Lower lobe of right lung (tissue), 2 donors: Measurements from ENCODE around the gene OR2AT4. TPM values are rescaled to one million over a fixed set of nuclear protein-coding genes. Genes with fewer than 3 reads are reported as not detected.
A peak's percentile ranks its signal among the peaks of the same experiment; 100 is the strongest.
"Not testable (repeated sequence)": the region's sequence is repeated elsewhere in the genome, so short reads cannot be mapped to it uniquely, and the experiment has no call there.

Source experiments
- ATAC-seq, 2 donors: fragments of 200-7000 bp; cut with Tn5 transposase; one replicate each; pipeline ENCODE4 v1.9.1; 2020 to 2022; ENCODE audit warnings: mild to moderate bottlenecking in 2 of 2, moderate library complexity in 2 of 2
- DNase-seq: peaks from one replicate; pipeline ENCODE4 v3.0.0-alpha.2; 2020
- H3K27ac ChIP-seq: fragments of 200-600 bp; one replicate; pipeline ENCODE4 v1.8.0; 2022
- H3K27me3 ChIP-seq: fragments of 200-600 bp; one replicate; pipeline ENCODE4 v1.8.0; 2022; ENCODE audit warnings: low read depth
- H3K36me3 ChIP-seq: fragments of 200-600 bp; one replicate; pipeline ENCODE4 v1.8.0; 2022; ENCODE audit warnings: mild to moderate bottlenecking
- H3K4me1 ChIP-seq: fragments of 200-600 bp; one replicate; pipeline ENCODE4 v1.8.0; 2022
- H3K4me3 ChIP-seq: fragments of 200-600 bp; one replicate; pipeline ENCODE4 v1.8.0; 2022; ENCODE audit warnings: mild to moderate bottlenecking
- H3K9me3 ChIP-seq: fragments of 200-600 bp; one replicate; pipeline ENCODE4 v1.8.0; 2022
- intact Hi-C: fragments of 100-400 bp; cut with DNase I; formaldehyde crosslinking; loops from one replicate; pipeline ENCODE4 v1.11.0; 2022
- total RNA-seq: library from RNA; stranded (reverse); fragmentation: NEBNext Ultra II Directional; extraction: Animal tissue kit (Norgen Biotek cat#: 25700); gene quantifications from one replicate; pipeline ENCODE4 v1.2.1, GENCODE V29; 2021
- TF ChIP-seq, protein P1 (sequence below): fragments of 200-600 bp; IDR thresholded peaks from one replicate; pipeline ENCODE4 v1.8.0; 2022; ENCODE audit warnings: antibody characterized with exemption, mild to moderate bottlenecking
- donor health status: DM: no; HTN: yes; CAD: no; lungs with severe emphysema.

The OR2AT4 gene
- total RNA-seq, 1 donor from 2014 or later: not detected

DNA sequence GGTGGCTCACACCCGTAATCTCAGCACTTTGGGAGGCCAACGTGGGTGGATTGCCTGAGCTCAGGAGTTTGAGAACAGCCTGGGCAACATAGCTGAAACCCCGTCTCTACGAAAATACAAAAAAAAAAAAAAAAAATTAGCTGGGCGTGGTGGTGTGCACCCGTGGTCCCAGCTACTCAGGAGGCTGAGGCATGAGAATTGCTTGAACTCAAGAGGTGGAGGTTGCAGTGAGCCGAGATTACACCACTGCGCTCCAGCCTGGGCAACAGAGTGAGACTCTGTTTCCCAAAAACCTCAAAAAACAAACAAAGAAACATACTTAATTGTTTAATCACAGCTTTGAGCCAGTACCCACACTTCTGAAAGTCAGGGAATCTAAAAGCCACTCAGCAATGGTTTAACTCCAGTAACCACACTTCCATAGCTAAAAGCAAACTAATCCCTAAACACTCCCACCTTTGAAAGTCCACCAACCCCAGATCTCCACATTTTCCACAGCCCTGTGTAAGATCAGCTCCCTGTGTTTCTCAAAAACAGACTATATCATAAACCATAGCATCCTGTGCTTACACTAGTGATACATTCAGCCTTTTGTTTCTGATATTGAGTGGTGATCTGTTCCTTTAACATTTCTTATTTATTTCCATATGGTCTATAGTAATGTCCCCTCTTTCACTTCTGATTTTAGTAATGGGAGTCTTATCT, 4.9 kb upstream of the OR2AT4 start:
- no peak for DNase-seq
- H3K27me3 ChIP-seq: no peaks in the 10 kb centered on the region
- TF ChIP-seq, protein P1, sequence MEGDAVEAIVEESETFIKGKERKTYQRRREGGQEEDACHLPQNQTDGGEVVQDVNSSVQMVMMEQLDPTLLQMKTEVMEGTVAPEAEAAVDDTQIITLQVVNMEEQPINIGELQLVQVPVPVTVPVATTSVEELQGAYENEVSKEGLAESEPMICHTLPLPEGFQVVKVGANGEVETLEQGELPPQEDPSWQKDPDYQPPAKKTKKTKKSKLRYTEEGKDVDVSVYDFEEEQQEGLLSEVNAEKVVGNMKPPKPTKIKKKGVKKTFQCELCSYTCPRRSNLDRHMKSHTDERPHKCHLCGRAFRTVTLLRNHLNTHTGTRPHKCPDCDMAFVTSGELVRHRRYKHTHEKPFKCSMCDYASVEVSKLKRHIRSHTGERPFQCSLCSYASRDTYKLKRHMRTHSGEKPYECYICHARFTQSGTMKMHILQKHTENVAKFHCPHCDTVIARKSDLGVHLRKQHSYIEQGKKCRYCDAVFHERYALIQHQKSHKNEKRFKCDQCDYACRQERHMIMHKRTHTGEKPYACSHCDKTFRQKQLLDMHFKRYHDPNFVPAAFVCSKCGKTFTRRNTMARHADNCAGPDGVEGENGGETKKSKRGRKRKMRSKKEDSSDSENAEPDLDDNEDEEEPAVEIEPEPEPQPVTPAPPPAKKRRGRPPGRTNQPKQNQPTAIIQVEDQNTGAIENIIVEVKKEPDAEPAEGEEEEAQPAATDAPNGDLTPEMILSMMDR: no peak
- no peaks in the 10 kb centered on the region for H3K4me1 ChIP-seq
- no peak for ATAC-seq
- no peaks in the 10 kb centered on the region for H3K9me3 ChIP-seq
- H3K4me3 ChIP-seq: no peak overlapping the region
- no peak overlapping the region for H3K27ac ChIP-seq
- intact Hi-C loops: no loop called here
- H3K36me3 ChIP-seq: no peaks in the 10 kb centered on the region

DNA sequence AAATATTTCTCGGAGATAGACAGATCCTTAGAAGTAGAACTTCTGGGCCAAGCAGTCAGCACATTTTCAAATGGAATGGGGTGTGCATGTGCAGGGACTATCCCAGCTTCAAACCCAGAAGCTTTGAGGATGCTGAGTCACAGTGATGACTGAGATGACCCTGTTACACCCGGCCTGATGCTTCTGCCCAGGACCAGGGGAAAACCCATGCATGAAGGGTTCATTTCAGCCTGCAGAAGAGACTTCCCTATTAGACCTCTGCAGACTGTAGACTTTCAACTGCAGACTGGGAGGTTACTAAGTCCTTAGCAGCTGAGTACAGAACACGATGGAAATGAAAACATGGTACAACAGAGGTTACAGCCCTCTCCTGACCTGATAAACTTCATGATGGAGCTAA, 3.6 kb upstream of the OR2AT4 start:
- no peak for DNase-seq
- TF ChIP-seq, protein P1: no peak
- peak in 1 of 2 donors; percentile 34 for ATAC-seq

DNA sequence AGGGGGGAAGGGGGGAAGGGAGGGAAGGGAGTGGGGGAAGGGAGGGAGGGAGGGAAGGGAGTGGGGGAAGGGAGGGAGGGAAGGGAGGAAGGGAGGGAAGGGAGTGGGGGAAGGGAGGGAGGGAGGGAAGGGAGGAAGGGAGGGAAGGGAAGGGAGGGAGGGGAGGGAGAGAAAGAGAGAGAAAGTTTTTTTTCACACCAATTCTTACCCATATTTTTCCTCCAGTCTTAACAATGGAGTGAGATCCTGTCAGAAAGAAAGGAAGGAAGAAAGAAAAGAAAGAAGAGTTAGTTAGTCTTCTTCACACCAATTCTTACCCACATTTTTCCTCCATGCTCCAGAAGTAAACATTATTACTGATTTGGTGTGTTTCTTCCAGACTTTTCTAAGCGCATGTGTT, 3.0 kb upstream of the OR2AT4 start:
- Histone ChIP-seq H3K4me1 (no peaks in the 10 kb centered on the region), H3K27ac (no peak overlapping the region), H3K4me3 (no peak overlapping the region), H3K27me3 (no peaks in the 10 kb centered on the region), H3K9me3 (no peaks in the 10 kb centered on the region), H3K36me3 (no peaks in the 10 kb centered on the region)
- TF ChIP-seq, protein P1: no peak
- ATAC-seq (no peak), DNase-seq (no peak)
- intact Hi-C loops: no loop called here

More for the DNA sequence above, 3.6 kb upstream of the OR2AT4 start:
- Histone ChIP-seq H3K4me3 (no peak overlapping the region), H3K4me1 (no peaks in the 10 kb centered on the region), H3K27ac (no peak overlapping the region), H3K27me3 (no peaks in the 10 kb centered on the region), H3K36me3 (no peaks in the 10 kb centered on the region), H3K9me3 (no peaks in the 10 kb centered on the region)
- intact Hi-C loops: no loop called here

DNA sequence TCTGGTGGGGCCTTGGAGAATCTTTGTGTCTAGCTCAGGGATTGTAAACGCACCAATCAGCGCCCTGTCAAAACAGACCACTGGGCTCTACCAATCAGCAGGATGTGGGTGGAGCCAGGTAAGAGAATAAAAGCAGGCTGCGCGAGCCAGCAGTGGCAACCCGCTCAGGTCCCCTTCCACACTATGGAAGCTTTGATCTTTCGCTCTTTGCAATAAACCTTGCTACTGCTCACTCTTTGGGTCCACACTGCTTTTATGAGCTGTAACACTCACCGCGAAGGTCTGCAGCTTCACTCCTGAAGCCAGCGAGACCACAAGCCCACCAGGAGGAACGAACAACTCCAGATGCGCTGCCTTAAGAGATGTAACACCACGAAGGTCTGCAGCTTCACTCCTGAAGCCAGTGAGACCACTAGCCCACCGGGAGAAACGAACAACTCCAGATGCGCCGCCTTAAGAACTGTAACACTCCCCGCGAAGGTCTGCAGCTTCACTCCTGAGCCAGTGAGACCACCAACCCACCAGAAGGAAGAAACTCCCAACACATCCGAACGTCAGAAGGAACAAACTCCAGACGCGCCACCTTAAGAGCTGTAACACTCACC, 2.3 kb upstream of the OR2AT4 start:
- DNase-seq, H3K36me3 ChIP-seq, H3K9me3 ChIP-seq, H3K4me3 ChIP-seq, H3K4me1 ChIP-seq, intact Hi-C loops, H3K27me3 ChIP-seq, ATAC-seq, H3K27ac ChIP-seq: not testable (repeated sequence)

DNA sequence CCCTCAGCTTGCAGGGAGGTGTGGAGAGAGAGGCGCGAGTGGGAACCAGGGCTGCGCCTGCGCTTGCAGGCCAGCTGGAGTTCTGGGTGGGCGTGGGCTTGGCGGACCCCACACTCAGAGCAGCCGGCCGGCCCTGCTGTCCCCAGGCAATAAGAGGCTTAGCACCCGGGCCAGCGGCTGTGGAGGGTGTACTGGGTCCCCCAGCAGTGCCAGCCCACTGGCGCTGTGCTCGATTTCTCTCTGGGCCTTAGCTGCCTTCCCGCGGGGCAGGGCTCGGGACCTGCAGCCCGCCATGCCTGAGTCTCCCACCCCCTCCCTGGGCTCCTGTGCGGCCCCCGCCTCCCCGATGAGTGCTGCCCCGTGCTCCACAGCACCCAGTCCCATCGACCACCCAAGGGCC, 1.5 kb upstream of the OR2AT4 start:
- ATAC-seq, H3K27me3 ChIP-seq, H3K4me1 ChIP-seq, intact Hi-C loops, H3K36me3 ChIP-seq, H3K27ac ChIP-seq, H3K9me3 ChIP-seq, DNase-seq, H3K4me3 ChIP-seq: not testable (repeated sequence)

DNA sequence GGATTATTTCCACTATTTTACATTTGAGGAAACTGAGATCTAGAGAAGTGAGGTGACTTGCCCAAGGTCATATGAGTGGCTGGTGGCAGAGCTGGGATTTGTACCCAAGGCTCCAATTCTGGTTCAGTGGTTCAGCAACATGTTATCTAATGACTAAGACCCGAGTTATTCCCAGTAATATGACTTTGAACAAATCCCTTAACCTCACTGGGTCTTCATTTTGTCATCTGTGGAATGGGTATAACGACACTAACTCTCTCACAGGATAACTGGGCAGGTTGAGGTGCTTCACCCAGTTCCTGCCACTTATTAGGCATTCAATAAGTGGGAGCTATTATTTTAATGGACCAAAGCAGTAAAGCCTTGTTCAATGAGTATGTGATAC, 489 bp upstream of the OR2AT4 start:
- TF ChIP-seq, protein P1: no peak
- H3K4me3 ChIP-seq: no peak overlapping the region
- H3K36me3 ChIP-seq: no peaks in the 10 kb centered on the region
- H3K27me3 ChIP-seq: no peaks in the 10 kb centered on the region
- no peaks in the 10 kb centered on the region for H3K9me3 ChIP-seq
- DNase-seq (no peak), ATAC-seq (no peak)
- no peaks in the 10 kb centered on the region for H3K4me1 ChIP-seq
- H3K27ac ChIP-seq: no peak overlapping the region
- intact Hi-C loops: no loop called here

DNA sequence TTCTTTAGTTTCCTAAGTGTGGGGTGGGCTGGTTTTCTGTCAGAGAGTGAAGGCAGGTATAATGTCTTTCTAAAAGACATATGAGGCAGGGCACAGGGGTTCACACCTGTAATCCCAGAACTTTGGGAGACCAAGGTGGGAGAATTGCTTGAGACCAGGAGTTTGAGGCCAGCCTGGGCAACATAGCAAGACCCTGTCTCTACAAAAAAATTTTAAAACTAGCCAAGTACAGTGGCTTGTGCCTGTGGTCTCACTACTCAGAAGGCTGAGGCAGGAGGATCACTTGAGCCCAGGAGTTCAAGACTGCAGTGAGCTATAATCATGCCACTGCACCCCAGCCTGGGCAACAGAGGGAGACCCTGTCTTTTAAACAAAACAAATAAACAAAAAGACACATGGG, 2.3 kb downstream of the OR2AT4 start:
- ATAC-seq, H3K36me3 ChIP-seq, intact Hi-C loops, H3K4me3 ChIP-seq, H3K27ac ChIP-seq, H3K27me3 ChIP-seq, H3K9me3 ChIP-seq, DNase-seq, H3K4me1 ChIP-seq: not testable (repeated sequence)
